HEK293T (cell line): ENCODE results near the gene ST6GAL1.
"Not testable (repeated sequence)": the region's sequence is repeated elsewhere in the genome, so short reads cannot be mapped to it uniquely, and the experiment has no call there.

Experiments
- CTCF ChIA-PET: fragments of 350-600 bp; formaldehyde crosslinking; extraction: SDS; loops from one replicate; lab custom pipeline; 2021; ENCODE audit warnings: antibody characterized with exemption, inconsistent platforms; lab: Yijun Ruan, JAX
- POLR2A ChIA-PET: fragments of 350-600 bp; formaldehyde crosslinking; extraction: SDS; loops from one replicate; lab custom pipeline; 2020; ENCODE audit warnings: antibody characterized with exemption, inconsistent platforms; lab: Yijun Ruan, JAX
- DNase-seq: peaks from one replicate; pipeline ENCODE4 v3.0.0; 2012; ENCODE audit warnings: mixed read lengths; ENCODE audit errors: extremely low spot score
- ARNT ChIP-seq: fragments of 450-650 bp; IDR thresholded peaks from 2 replicates; pipeline ENCODE4 v1.6.1; 2017; ENCODE audit warnings: mild to moderate bottlenecking
- BHLHE40 ChIP-seq: fragments of 450-650 bp; IDR thresholded peaks from 2 replicates; pipeline ENCODE4 v1.6.1; 2016; ENCODE audit warnings: mild to moderate bottlenecking, moderate library complexity, borderline replicate concordance
- CTBP1 ChIP-seq: fragments of 450-650 bp; IDR thresholded peaks from 2 replicates; pipeline ENCODE4 v1.6.1; 2016; ENCODE audit warnings: borderline replicate concordance
- ELF4 ChIP-seq: fragments of 450-650 bp; IDR thresholded peaks from 2 replicates; pipeline ENCODE4 v1.6.1; 2017; ENCODE audit warnings: antibody characterized with exemption
- FOXA1 ChIP-seq: fragments of 450-650 bp; IDR thresholded peaks from 2 replicates; pipeline ENCODE4 v1.6.1; 2016; ENCODE audit warnings: mild to moderate bottlenecking
- FOXK2 ChIP-seq: fragments of 450-650 bp; IDR thresholded peaks from 2 replicates; pipeline ENCODE4 v1.6.1; 2016; ENCODE audit warnings: mild to moderate bottlenecking
- FOXM1 ChIP-seq: fragments of 450-650 bp; IDR thresholded peaks from 2 replicates; pipeline ENCODE4 v1.6.1; 2017; ENCODE audit warnings: mild to moderate bottlenecking, borderline replicate concordance
- HDGF ChIP-seq: fragments of 450-650 bp; IDR thresholded peaks from 2 replicates; pipeline ENCODE4 v1.6.1; 2017; ENCODE audit warnings: antibody characterized with exemption, borderline replicate concordance
- L3MBTL2 ChIP-seq: fragments of 450-650 bp; conservative IDR thresholded peaks from 2 replicates; pipeline ENCODE4 v1.6.1; 2016; ENCODE audit warnings: mild to moderate bottlenecking
- LEF1 ChIP-seq: fragments of 450-650 bp; IDR thresholded peaks from 2 replicates; pipeline ENCODE4 v1.6.1; 2017; ENCODE audit warnings: mild to moderate bottlenecking, borderline replicate concordance
- NFRKB ChIP-seq: fragments of 450-650 bp; IDR thresholded peaks from 2 replicates; pipeline ENCODE4 v1.6.1; 2016; ENCODE audit warnings: mild to moderate bottlenecking, moderate library complexity
- SP1 ChIP-seq: fragments of 450-650 bp; IDR thresholded peaks from 2 replicates; pipeline ENCODE4 v1.6.1; 2017
- SUZ12 ChIP-seq: fragments of 450-650 bp; IDR thresholded peaks from 2 replicates; pipeline ENCODE4 v1.6.1; 2016; ENCODE audit warnings: mild to moderate bottlenecking
- TARDBP ChIP-seq: fragments of 450-650 bp; IDR thresholded peaks from 2 replicates; pipeline ENCODE4 v1.6.1; 2016
- ZNF384 ChIP-seq: fragments of 450-650 bp; IDR thresholded peaks from 2 replicates; pipeline ENCODE4 v1.6.1; 2016
- TF ChIP-seq, protein P1 (sequence below): fragments of 450-650 bp; IDR thresholded peaks from 2 replicates; pipeline ENCODE4 v1.6.1; 2016

The ST6GAL1 gene

DNA sequence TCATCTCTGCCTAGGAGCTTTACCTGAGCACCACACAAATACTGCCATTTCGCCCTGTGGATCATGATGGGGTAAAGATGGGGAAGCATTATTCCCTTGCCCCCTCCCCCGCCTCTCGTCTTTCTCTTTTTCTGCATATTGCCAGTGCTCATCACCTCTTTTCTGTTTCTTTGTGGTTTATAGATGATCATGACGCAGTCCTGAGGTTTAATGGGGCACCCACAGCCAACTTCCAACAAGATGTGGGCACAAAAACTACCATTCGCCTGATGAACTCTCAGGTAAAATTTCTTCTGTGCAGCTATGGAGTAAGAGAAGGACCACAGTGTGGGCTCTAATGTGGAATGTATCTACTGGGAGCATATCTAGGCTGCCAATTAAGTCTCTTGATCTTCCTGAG, 120.7 kb downstream of the ST6GAL1 start:
- POLR2A ChIA-PET = no interaction called here
- CTCF ChIA-PET = no interaction called here
- TF ChIP-seq ARNT = no peak
- TF ChIP-seq NFRKB = no peak
- TF ChIP-seq CTBP1 = no peak
- no peak for TF ChIP-seq ZNF384
- no peak for TF ChIP-seq FOXK2
- no peak for TF ChIP-seq FOXA1
- TF ChIP-seq, protein P1, sequence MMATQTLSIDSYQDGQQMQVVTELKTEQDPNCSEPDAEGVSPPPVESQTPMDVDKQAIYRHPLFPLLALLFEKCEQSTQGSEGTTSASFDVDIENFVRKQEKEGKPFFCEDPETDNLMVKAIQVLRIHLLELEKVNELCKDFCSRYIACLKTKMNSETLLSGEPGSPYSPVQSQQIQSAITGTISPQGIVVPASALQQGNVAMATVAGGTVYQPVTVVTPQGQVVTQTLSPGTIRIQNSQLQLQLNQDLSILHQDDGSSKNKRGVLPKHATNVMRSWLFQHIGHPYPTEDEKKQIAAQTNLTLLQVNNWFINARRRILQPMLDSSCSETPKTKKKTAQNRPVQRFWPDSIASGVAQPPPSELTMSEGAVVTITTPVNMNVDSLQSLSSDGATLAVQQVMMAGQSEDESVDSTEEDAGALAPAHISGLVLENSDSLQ = no peak
- TF ChIP-seq SP1 = no peak
- TF ChIP-seq BHLHE40 = no peak
- no peak for TF ChIP-seq TARDBP
- no peak for TF ChIP-seq FOXM1
- TF ChIP-seq LEF1 = no peak
- no peak for TF ChIP-seq SUZ12
- DNase-seq = no peak

DNA sequence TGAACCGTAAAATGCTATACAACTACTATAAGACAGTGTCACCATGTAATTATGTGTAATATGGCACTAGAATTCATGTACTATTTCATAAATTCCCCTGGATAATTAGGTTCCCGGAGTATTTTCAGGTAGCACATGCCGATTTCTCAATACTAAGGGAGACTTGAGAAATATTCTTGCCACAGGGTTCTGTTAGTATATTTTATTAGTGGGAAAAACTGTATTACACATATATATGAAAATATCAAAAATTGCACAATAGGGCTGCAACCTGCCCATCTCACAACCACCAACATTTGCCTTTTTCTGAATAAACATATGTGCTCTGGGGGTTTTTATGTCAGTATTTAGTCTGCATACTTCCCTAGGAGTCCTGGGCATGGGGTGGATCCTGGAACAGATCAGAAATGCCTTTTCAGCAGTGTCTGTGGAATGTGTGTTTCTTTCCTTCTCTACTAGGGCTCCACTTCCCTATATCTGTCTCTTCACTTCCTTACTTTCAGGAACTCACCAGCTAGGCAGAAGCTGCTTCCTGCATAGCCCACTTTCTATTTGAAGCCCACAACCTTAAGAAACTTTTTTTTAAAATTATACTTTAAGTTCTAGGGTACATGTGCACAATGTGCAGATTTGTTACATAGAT, 121.5 kb downstream of the ST6GAL1 start:
- no peak for DNase-seq
- ChIA-PET CTCF (no interaction called here), POLR2A (no interaction called here)
- TF ChIP-seq SUZ12 = no peak
- TF ChIP-seq ZNF384 = no peak
- no peak for TF ChIP-seq FOXA1
- TF ChIP-seq LEF1 = no peak
- TF ChIP-seq L3MBTL2 = no peak
- no peak for TF ChIP-seq FOXK2
- no peak for TF ChIP-seq HDGF
- no peak for TF ChIP-seq SP1
- no peak for TF ChIP-seq NFRKB
- no peak for TF ChIP-seq CTBP1
- TF ChIP-seq ELF4 = no peak
- TF ChIP-seq TARDBP = no peak
- TF ChIP-seq FOXM1 = no peak
- no peak for TF ChIP-seq BHLHE40
- TF ChIP-seq, protein P1 = no peak
- TF ChIP-seq ARNT = no peak

DNA sequence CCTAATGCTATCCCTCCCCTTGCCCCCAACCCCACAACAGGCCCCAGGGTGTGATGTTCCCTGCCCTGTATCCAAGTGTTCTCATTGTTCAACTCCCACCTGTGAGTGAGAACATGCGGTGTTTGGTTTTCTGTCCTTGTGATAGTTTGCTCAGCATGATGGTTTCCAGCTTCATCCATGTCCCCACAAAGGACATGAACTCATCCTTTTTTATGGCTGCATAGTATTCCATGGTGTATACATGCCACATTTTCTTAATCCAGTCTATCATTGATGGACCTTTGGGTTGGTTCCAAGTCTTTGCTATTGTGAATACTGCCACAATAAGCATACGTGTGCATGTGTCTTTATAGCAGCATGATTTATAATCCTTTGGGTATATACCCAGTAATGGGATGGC, 122.1 kb downstream of the ST6GAL1 start:
- DNase-seq, POLR2A ChIA-PET, CTCF ChIA-PET: not testable (repeated sequence)

DNA sequence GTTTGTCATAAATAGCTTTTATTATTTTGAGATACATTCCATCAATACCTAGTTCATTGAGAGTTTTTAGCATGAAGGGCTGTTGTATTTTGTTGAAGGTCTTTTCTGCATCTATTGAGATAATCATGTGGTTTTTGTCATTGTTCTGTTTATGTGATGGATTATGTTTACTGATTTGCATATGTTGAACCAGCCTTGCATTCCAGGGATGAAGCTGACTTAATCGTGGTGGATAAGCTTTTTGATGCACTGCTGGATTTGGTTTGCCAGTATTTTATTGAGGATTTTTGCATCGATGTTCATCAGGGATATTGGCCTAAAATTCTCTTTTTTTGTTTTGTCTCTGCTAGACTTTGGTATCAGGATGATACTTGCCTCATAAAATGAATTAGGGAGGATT, 124.1 kb downstream of the ST6GAL1 start:
- DNase-seq, CTCF ChIA-PET, POLR2A ChIA-PET: not testable (repeated sequence)

DNA sequence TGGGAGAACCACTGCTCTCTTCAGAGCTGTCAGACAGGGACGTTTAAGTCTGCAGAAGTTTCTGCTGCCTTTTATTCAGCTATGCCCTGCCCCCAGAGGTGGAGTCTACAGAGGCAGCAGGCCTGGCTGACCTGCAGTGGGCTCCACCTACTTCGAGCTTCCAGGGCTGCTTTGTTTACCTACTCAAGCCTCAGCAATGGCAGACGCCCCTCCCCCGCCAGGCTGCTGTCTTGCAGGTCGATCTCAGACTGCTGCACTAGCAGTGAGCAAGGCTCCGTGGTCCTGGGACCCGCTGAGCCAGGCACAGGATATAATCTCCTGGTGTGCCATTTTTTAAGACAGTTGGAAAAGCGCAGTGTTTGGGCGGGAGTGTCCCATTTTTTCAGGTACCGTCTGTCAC, 127.5 kb downstream of the ST6GAL1 start:
- CTCF ChIA-PET, POLR2A ChIA-PET, DNase-seq: not testable (repeated sequence)

DNA sequence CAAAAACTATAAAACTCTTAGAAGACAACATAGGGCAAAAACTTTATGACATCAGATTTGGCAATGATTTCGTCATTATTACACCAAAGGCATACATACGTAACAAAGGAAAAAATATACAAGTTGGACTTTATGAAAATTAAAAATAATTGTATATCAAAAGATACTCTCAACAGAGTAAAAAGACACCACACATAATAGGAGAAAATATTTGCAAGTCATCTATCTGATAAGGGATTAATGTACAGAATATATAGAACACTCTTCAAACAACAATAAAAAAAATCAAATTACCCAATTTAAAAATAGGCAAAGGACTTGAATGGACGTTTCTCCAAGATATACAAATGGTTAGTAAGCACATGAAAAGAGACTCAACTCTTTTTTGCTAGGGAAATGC, 131.4 kb downstream of the ST6GAL1 start:
- ChIA-PET POLR2A (no interaction called here), CTCF (no interaction called here)
- no peak for DNase-seq
- TF ChIP-seq NFRKB (no peak), ZNF384 (no peak), LEF1 (no peak), ELF4 (no peak), CTBP1 (no peak), FOXM1 (no peak)
- TF ChIP-seq, protein P1 = no peak

DNA sequence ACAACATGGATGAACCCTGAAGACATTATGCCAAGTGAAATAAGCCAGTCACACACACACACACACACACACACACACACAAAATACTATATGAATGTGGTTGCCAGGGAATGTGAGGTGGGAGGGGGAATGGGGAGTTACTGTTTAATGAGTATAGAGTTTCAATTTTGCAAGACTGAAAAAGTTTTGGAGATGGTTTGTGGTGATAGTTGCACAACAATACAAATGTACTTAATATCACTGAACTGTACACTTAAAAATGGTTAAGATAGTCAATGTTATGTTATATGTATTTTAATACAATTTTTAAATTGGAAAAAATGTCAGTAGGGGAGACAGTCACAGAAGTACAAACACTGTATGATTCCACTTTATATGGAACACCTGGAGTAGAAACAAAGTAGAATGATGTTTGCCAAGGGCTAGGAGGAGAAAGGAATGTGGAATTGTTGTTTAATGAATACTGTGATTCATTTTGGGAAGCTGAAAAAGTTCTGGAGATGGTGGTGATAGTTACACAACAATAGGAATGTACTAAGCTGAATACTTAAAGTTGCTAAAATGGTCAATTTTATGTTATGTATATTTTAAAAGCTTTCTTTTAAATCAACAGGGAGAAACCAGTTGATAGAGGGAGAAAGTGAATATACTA, 132.3 kb downstream of the ST6GAL1 start:
- ChIA-PET POLR2A (no interaction called here), CTCF (no interaction called here)
- no peak for DNase-seq
- no peak for TF ChIP-seq FOXA1
- no peak for TF ChIP-seq ARNT
- no peak for TF ChIP-seq CTBP1
- TF ChIP-seq NFRKB = no peak
- no peak for TF ChIP-seq SUZ12
- TF ChIP-seq FOXK2 = no peak
- TF ChIP-seq L3MBTL2 = no peak
- TF ChIP-seq SP1 = no peak
